Mucosa of stomach (tissue), 1 donor: ENCODE measurements around the gene LGI2.
"Not testable (repeated sequence)": the region's sequence is repeated elsewhere in the genome, so short reads cannot be mapped to it uniquely, and the experiment has no call there.

Experiments
- H3K27me3 ChIP-seq: one replicate; pipeline ENCODE4 v1.7.0; 2013; ENCODE audit warnings: mild to moderate bottlenecking, low read length; ENCODE audit not compliant: control insufficient read depth, insufficient read depth
- H3K36me3 ChIP-seq: one replicate; pipeline ENCODE4 v1.7.0; 2013; ENCODE audit warnings: low read length; ENCODE audit not compliant: control insufficient read depth, insufficient read depth
- H3K4me1 ChIP-seq: one replicate; pipeline ENCODE4 v1.7.0; 2013; ENCODE audit warnings: mild to moderate bottlenecking, low read length; ENCODE audit not compliant: control insufficient read depth, insufficient read depth
- H3K4me3 ChIP-seq: one replicate; pipeline ENCODE4 v1.7.0; 2013; ENCODE audit warnings: low read length
- H3K9ac ChIP-seq: one replicate; pipeline ENCODE4 v1.7.0; 2013; ENCODE audit warnings: mild to moderate bottlenecking, low read length, moderate library complexity
- H3K9me3 ChIP-seq: one replicate; pipeline ENCODE4 v1.7.0; 2013; ENCODE audit warnings: mild to moderate bottlenecking, low read length, moderate library complexity; ENCODE audit not compliant: control insufficient read depth
- donor health status: Pancreatic carcinoma.

LGI2 gene

DNA sequence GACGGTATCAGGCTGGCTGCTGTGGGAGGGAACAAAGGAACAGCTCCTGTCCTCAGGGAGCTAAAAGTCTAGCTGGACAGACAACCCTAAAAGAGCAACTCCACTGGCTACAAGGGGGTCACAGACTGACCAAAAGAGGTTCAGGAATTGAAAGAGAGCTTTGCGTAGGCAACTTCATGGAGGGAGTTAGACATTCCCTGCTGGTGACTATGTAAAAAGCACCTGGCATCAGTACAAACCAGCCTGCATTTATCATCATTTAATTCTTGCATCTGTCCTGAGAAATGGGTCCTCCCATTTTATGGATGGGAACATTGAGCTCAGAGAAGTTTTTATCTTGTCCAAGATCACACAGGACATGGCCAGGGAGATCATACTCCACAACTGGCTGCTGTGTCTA, 1.4 kb upstream of the LGI2 start:
- H3K9me3 ChIP-seq: no peaks in the 10 kb centered on the region
- no peaks in the 10 kb centered on the region for H3K36me3 ChIP-seq
- no peak overlapping the region for H3K9ac ChIP-seq
- no peak overlapping the region for H3K4me3 ChIP-seq
- no peaks in the 10 kb centered on the region for H3K4me1 ChIP-seq
- H3K27me3 ChIP-seq: peaks cover 41% of the 10 kb centered on the region

DNA sequence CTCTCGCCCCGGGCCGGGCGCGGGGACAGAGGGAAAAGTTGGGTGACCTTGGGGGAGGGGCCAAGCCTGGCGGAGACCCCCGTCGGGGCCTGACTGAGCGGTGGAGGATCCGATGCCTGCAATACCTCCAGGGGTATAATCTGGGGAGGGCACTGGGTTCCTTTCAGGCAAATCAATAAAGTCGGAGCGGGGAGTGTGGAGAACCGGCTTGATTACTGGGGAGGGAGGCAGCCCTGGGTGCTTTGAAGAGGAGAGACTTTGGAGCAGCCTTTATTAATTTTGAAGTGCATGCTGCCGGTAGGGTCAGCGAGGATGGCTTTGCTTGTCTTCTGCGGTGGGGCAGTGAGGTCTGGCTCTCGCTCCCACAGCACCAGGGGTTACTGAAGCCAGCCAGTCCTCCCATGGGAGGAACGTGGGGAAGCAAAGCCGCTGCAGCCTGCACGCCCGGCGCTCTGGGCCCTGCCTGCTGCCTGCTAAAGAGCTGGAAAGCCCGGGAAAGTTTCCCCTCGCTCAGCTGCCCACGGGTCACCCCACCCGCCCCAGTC, 403 bp upstream of the LGI2 start:
- no peaks in the 10 kb centered on the region for H3K4me1 ChIP-seq
- no peak overlapping the region for H3K4me3 ChIP-seq
- H3K27me3 ChIP-seq: peaks cover 41% of the 10 kb centered on the region
- no peak overlapping the region for H3K9ac ChIP-seq
- H3K36me3 ChIP-seq: no peaks in the 10 kb centered on the region
- H3K9me3 ChIP-seq: no peaks in the 10 kb centered on the region

DNA sequence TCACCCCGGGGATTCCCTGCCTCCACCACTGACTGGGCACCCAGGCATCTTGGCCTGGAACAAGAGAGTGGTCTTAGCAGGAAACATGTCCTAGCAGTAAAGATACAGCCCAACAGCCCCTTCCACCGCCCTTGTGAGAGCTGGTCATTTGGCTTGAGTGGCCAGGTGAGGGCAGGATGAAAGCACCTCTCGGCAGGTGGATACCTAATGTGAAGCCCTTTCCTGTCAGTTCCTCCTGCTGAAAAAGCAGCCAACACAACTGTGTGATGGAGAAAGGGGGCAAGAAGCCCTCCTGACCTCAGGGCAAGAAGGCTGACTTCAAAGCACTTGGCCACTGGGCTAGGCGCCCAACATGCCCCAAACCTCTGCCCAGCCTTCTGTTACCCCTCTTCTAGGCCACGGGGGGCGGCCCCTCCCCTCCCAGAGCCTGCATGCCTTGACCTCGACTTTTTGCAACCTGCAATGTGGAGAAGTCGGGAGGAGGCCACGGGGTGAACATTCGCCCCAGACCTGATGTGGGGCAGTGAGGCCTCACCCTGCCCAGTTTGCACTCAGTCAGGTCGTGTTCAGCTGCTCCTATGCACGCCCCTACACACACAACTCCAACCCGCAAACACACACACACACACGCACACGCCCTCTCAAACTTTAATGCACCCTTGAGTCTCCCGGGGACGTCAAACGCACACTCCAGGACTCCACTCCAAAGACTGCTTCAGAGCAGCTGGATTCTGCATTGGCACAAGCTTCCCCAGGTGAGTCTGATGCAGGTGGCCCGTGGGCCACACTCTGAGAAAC, 1.1 kb downstream of the LGI2 start:
- H3K4me3 ChIP-seq: no peak overlapping the region
- H3K27me3 ChIP-seq: peaks cover 41% of the 10 kb centered on the region
- H3K9ac ChIP-seq: no peak overlapping the region
- H3K9me3 ChIP-seq: no peaks in the 10 kb centered on the region
- H3K36me3 ChIP-seq: no peaks in the 10 kb centered on the region
- no peaks in the 10 kb centered on the region for H3K4me1 ChIP-seq

DNA sequence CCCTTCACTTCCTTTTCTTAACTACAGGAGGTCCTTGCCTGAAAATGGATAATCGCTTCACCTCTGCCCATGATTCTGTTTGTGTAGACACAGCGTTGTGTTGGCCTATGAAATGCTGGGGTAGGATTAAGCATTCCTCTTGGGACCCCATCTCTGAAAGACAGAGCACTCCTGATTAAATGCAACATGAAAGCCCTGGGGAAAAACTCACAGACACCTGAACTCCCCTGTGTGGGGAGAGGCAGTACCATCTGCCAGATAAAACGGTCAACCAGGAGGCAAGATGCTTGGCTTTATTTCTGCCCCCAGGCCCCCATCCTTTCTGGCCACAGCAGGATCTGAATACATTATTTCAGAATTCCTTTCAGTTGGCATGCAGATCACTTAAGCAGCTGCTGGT, 1.9 kb downstream of the LGI2 start:
- H3K36me3 ChIP-seq: no peaks in the 10 kb centered on the region
- H3K4me3 ChIP-seq: no peak overlapping the region
- no peak overlapping the region for H3K9ac ChIP-seq
- H3K9me3 ChIP-seq: no peaks in the 10 kb centered on the region
- H3K4me1 ChIP-seq: no peaks in the 10 kb centered on the region
- H3K27me3 ChIP-seq: peaks cover 41% of the 10 kb centered on the region

DNA sequence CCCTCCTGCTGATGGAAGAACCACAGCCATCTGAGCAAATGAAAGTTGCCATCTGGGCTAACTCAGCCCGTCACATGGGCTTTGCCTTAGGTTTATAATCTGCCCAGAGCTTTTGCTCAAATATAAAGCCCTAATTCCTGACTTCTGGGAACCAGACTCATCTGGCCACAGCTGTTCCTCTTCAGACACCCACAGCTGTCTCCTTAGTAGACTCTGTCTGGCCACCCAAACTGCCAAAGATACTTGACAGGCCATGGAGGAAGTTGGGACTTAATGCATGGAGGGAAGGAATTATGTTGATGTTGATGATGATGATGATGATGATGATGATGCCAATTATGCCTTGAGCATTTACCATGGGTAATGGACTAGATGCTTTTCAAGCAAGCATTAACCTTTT, 8.0 kb downstream of the LGI2 start:
- H3K9me3 ChIP-seq: no peaks in the 10 kb centered on the region
- no peaks in the 10 kb centered on the region for H3K36me3 ChIP-seq

DNA sequence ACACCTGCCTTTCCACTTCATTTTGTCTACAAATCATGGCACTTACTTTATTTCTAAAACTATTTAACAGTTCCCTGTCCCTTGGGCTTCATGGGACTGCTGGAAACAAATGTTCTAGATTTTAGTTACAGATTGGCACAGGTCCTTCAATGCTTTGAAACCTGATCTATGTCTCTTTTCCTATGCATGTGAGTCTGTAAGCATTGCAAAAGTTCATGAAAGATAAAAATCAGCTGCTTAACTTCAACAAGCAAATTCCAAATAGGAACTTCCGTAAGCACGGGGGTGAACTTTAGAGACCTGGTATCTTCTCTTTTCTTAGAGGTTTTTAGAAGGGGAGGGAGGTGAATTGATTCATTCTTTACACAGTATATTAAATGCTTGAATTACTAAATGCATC, 9.5 kb downstream of the LGI2 start:
- no peak overlapping the region for H3K4me3 ChIP-seq
- no peaks in the 10 kb centered on the region for H3K9me3 ChIP-seq
- H3K9ac ChIP-seq: no peak overlapping the region
- H3K27me3 ChIP-seq: no peaks in the 10 kb centered on the region
- no peaks in the 10 kb centered on the region for H3K36me3 ChIP-seq
- H3K4me1 ChIP-seq: no peaks in the 10 kb centered on the region

More for the DNA sequence above, 8.0 kb downstream of the LGI2 start:
- Histone ChIP-seq H3K9ac (no peak overlapping the region), H3K4me3 (no peak overlapping the region), H3K27me3 (no peaks in the 10 kb centered on the region), H3K4me1 (no peaks in the 10 kb centered on the region)

DNA sequence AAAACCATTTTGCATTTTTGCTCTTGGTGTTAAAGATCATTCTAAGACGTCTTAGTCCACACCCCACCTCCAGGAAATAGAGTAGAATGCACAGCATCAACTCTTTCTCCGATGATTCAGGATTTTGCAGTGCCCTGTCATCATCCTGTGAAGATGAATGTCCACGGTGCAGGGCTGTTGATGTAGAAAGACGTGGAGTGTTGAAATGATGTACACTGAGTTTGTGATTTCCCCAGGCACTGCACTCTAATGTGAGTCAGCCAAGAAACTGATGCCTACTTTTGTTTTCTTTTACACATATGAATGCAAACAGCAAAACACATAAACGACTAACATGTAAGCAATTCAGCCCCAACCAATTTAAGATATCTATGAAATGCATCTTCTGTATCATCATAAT, 10.5 kb downstream of the LGI2 start:
- Histone ChIP-seq H3K4me1 (no peaks in the 10 kb centered on the region), H3K9ac (no peak overlapping the region), H3K4me3 (no peak overlapping the region), H3K36me3 (no peaks in the 10 kb centered on the region), H3K27me3 (no peaks in the 10 kb centered on the region), H3K9me3 (no peaks in the 10 kb centered on the region)

DNA sequence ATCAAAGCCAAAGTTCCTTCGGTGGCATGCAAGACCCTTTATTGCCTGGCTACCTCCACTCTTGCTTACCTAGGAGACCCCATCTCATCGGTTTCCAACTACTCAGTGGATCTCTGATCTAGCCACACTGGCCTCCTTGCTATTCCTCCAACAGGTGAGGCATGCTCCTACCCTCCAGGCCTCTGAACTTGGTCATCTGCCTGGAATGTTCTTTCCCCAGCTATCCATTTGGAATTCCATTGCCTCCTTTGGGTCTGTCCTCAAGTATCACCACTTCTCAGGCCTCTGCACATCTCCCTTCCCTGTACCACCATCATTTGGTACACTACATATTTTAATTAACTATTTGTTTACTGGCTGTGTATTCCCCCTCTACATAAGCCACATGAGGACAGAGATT, 11.2 kb downstream of the LGI2 start:
- H3K27me3 ChIP-seq: no peaks in the 10 kb centered on the region
- H3K4me3 ChIP-seq: no peak overlapping the region
- no peaks in the 10 kb centered on the region for H3K9me3 ChIP-seq
- H3K36me3 ChIP-seq: no peaks in the 10 kb centered on the region
- no peak overlapping the region for H3K9ac ChIP-seq
- no peaks in the 10 kb centered on the region for H3K4me1 ChIP-seq

DNA sequence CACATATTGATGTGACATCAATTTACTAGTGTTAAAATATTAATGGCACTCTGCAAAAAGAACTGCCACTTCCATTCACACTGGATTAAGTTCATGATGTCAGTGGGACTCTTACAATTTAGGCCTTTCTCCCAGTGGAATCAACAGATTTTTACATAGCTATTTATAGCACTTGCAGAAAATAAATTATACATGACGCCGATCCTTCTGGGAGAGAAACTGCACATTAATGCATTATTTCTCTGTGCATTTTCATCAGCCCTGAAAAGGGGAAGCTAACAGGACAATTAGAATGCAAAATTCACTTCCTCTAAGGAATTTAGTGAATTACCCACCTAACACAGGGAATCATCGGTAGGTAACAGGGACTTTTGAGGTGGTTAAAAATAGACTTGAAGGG, 15.7 kb downstream of the LGI2 start:
- H3K4me1 ChIP-seq: no peaks in the 10 kb centered on the region
- H3K4me3 ChIP-seq: no peak overlapping the region
- H3K9ac ChIP-seq: no peak overlapping the region

DNA sequence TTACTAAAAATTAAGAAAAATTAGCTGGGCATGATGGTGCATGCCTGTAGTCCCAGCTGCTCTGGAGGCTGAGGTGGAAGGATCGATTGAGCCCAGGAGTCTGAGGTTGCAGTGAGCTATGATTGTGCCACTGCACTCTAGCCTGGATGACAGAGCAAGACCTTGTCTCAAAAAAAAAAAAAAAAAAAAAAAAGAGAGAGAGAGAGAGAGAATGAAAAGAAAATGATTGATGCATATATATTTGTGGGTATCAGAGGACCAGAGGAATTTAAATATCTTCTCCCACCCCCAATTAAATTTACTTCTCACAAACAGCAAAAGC, 16.1 kb downstream of the LGI2 start:
- not testable (repeated sequence) for H3K9me3 ChIP-seq, H3K4me3 ChIP-seq, H3K27me3 ChIP-seq, H3K9ac ChIP-seq, H3K36me3 ChIP-seq, H3K4me1 ChIP-seq

More for the DNA sequence above, 15.7 kb downstream of the LGI2 start:
- Histone ChIP-seq H3K9me3 (no peaks in the 10 kb centered on the region), H3K36me3 (no peaks in the 10 kb centered on the region), H3K27me3 (no peaks in the 10 kb centered on the region)

DNA sequence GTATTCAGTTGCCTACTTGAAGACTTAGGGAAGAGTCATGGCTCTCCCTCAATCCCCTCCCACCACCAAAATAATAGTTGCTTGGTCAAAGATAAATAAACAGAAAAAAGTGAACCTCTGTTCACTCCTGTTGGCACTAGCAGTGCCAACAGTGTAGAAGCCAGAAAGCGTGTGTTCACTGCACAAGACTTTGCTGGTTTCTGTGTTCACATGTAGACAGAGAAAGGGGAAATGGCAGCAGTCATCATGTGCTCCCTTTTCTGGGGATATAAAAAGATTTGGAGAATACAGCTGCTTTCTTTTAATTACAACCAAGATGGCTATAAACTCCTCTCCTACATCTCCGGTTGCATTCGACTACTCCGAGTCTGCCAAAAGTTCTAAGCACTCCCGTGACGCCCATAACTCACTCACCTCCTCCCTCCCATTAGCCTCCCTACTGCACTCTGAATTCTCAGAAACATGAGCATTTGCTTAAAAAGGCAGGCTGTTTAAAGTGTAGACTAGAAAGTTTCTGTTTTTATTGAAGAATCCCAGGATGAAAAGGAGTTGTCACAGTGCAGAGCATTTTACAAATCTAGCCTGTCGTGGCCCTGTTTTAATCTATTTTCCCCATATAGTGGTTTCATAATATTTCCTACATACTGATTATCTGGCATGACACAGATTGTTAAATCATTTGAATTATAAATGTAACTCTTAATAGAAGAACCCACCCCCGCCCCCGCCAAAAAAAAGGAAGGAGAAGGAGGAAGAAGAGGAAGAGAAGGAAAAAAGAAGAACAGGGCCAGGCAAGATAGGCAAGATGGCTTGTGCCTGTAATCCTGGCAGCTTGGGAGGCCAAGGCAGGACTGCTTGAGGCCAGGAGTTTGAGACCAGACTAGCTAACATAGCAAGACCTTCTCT, 16.7 kb downstream of the LGI2 start:
- no peak overlapping the region for H3K4me3 ChIP-seq
- H3K36me3 ChIP-seq: no peaks in the 10 kb centered on the region
- H3K9me3 ChIP-seq: no peaks in the 10 kb centered on the region
- no peaks in the 10 kb centered on the region for H3K27me3 ChIP-seq
- H3K9ac ChIP-seq: no peak overlapping the region
- no peaks in the 10 kb centered on the region for H3K4me1 ChIP-seq

DNA sequence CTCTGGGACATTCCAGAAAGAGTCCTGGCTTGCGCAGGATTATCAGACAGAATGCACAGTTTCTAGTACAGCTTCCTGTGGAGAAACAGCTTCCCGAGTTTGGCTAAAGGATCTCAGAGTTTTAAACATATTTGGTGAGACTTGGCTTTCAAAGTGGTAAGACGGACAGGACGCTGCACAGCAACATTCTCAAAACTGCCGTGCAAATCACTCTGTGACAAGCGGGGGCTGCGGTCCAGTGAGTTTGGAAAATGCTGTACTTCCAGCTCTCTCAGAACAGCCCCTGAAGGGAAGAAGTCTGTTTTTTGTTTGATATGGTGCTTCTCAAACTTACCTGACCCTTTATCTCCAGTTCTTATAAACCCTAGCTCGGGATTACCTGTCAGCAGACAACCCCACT, 18.1 kb downstream of the LGI2 start:
- no peaks in the 10 kb centered on the region for H3K9me3 ChIP-seq
- H3K9ac ChIP-seq: no peak overlapping the region
- no peaks in the 10 kb centered on the region for H3K36me3 ChIP-seq
- H3K4me1 ChIP-seq: no peaks in the 10 kb centered on the region
- H3K27me3 ChIP-seq: no peaks in the 10 kb centered on the region
- H3K4me3 ChIP-seq: no peak overlapping the region
